ENCODE data around the gene GNGT1.

GRCh38 chr7:93879356-93879755 is 27.0 kb upstream of the GNGT1 start:
- TF ChIP-seq CTCF (IDR thresholded peaks at IDR 0.05; ENCODE audit: insufficient read depth, low read length) (no peak), REST (IDR thresholded peaks at IDR 0.05; ENCODE audit: insufficient replicate concordance, low read depth) (no peak), POLR2AphosphoS5 (IDR thresholded peaks at IDR 0.05; ENCODE audit: low read depth) (no peak)
